SU-DHL-6 (cell line): ENCODE data around the gene LRP2.

Source experiments
- H2AFZ ChIP-seq: fragments of 200-600 bp; sonication (generic); 2 replicates; pipeline ENCODE4 v1.6.1; 2014; ENCODE audit warnings: low read depth, mild to moderate bottlenecking, moderate library complexity, mixed read lengths, antibody characterized with exemption, low read length; ENCODE audit not compliant: severe bottlenecking
- H3F3A ChIP-seq: fragments of 200-600 bp; shearing (Covaris generic); 2 replicates; pipeline ENCODE4 v1.6.0; 2016; ENCODE audit warnings: antibody characterized with exemption, mild to moderate bottlenecking; ENCODE audit not compliant: insufficient read depth
- H3K27ac ChIP-seq: fragments of 200-600 bp; sonication (generic); 2 replicates; pipeline ENCODE4 v1.5.1; 2016; ENCODE audit warnings: low read depth, mild to moderate bottlenecking, low read length, moderate library complexity, mixed read lengths
- H3K27me3 ChIP-seq: fragments of 200-600 bp; sonication (generic), shearing (Covaris generic); 2 replicates; pipeline ENCODE4 v1.6.0; 2014; ENCODE audit warnings: mild to moderate bottlenecking, low read length
- H3K36me3 ChIP-seq: fragments of 200-600 bp; sonication (generic); 2 replicates; pipeline ENCODE4 v1.6.1; 2014; ENCODE audit warnings: mild to moderate bottlenecking, low read length, mixed read lengths
- H3K4me2 ChIP-seq: fragments of 300-600, 200-600 bp; shearing (Covaris generic), sonication (generic); 2 replicates; pipeline ENCODE4 v1.6.0; 2014; ENCODE audit warnings: low read length, low read depth, mild to moderate bottlenecking; ENCODE audit not compliant: poor library complexity, severe bottlenecking
- H3K4me3 ChIP-seq: fragments of 200-600 bp; sonication (generic); 2 replicates; pipeline ENCODE4 v1.5.1; 2014; ENCODE audit warnings: antibody characterized with exemption, low read length, mild to moderate bottlenecking, mixed read lengths; ENCODE audit not compliant: insufficient read depth, poor library complexity, severe bottlenecking
- H3K79me2 ChIP-seq: fragments of 200-600 bp; sonication (generic); 2 replicates; pipeline ENCODE4 v1.6.1; 2014; ENCODE audit warnings: mild to moderate bottlenecking, low read length, moderate library complexity; ENCODE audit not compliant: insufficient read depth
- H3K9ac ChIP-seq: fragments of 200-600 bp; sonication (generic); 2 replicates; pipeline ENCODE4 v1.7.0; 2014; ENCODE audit warnings: mild to moderate bottlenecking, low read length
- H3K9me2 ChIP-seq: fragments of 200-600 bp; sonication (generic); replicated peaks from 2 replicates; pipeline ENCODE4 v1.6.1; 2014; ENCODE audit warnings: low read length; ENCODE audit not compliant: insufficient read depth
- H3K9me3 ChIP-seq: fragments of 200-600 bp; sonication (generic); 2 replicates; pipeline ENCODE4 v1.6.1; 2014; ENCODE audit warnings: low read length, mixed read lengths; ENCODE audit not compliant: insufficient read depth
- H4K20me1 ChIP-seq: fragments of 200-600 bp; sonication (generic); 2 replicates; pipeline ENCODE4 v1.6.1; 2014; ENCODE audit warnings: low read depth, mild to moderate bottlenecking, antibody characterized with exemption, low read length, moderate library complexity, mixed read lengths
- CTCF ChIP-seq: fragments of 200-600 bp; sonication (generic); IDR thresholded peaks from one replicate; pipeline ENCODE4 v1.5.1; 2017; ENCODE audit warnings: antibody characterized with exemption, mild to moderate bottlenecking, low read length, moderate library complexity; ENCODE audit not compliant: insufficient read depth, poor library complexity, severe bottlenecking
- EZH2phosphoT487 ChIP-seq: fragments of 200-600 bp; sonication (generic), shearing (Covaris generic); conservative IDR thresholded peaks from 2 replicates; pipeline ENCODE4 v1.6.1; 2018; ENCODE audit warnings: mild to moderate bottlenecking, antibody characterized with exemption, low read length, moderate library complexity, mixed read lengths

Gene LRP2

GRCh38 chr2:169091761-169092519 is 270.4 kb downstream of the LRP2 start:
- H3K27me3 ChIP-seq, result no peaks in the 10 kb centered on the region
- no peak overlapping the region for H3K9ac ChIP-seq
- H4K20me1 ChIP-seq, result no peaks in the 10 kb centered on the region
- no peaks in the 10 kb centered on the region for H3F3A ChIP-seq
- H3K79me2 ChIP-seq, result no peaks in the 10 kb centered on the region
- H2AFZ ChIP-seq, result no peak overlapping the region
- H3K27ac ChIP-seq, result no peak overlapping the region
- no peaks in the 10 kb centered on the region for H3K9me2 ChIP-seq
- TF ChIP-seq CTCF (no peak), EZH2phosphoT487 (no peak)
- H3K9me3 ChIP-seq, result no peaks in the 10 kb centered on the region
- H3K4me2 ChIP-seq, result no peak overlapping the region
- H3K4me3 ChIP-seq, result no peak overlapping the region
- H3K36me3 ChIP-seq, result no peaks in the 10 kb centered on the region

GRCh38 chr2:169091256-169091655 is 271.1 kb downstream of the LRP2 start:
- Histone ChIP-seq H3K9me3 (no peaks in the 10 kb centered on the region), H4K20me1 (no peaks in the 10 kb centered on the region), H3K27ac (no peak overlapping the region), H3K9me2 (no peaks in the 10 kb centered on the region), H3F3A (no peaks in the 10 kb centered on the region), H3K36me3 (no peaks in the 10 kb centered on the region), H3K27me3 (no peaks in the 10 kb centered on the region), H2AFZ (no peak overlapping the region), H3K4me2 (no peak overlapping the region), H3K9ac (no peak overlapping the region), H3K79me2 (no peaks in the 10 kb centered on the region), H3K4me3 (no peak overlapping the region)
- TF ChIP-seq CTCF (no peak), EZH2phosphoT487 (no peak)

- Histone ChIP-seq H2AFZ (no peak overlapping the region), H3K9me3 (no peaks in the 10 kb centered on the region), H3K27ac (no peak overlapping the region), H3K9ac (no peak overlapping the region), H3K79me2 (no peaks in the 10 kb centered on the region), H3K27me3 (no peaks in the 10 kb centered on the region), H4K20me1 (no peaks in the 10 kb centered on the region), H3K4me2 (no peak overlapping the region), H3F3A (no peaks in the 10 kb centered on the region), H3K36me3 (no peaks in the 10 kb centered on the region), H3K4me3 (no peak overlapping the region), H3K9me2 (no peaks in the 10 kb centered on the region)
- no peak for TF ChIP-seq CTCF
- TF ChIP-seq EZH2phosphoT487, result no peak
Measured at GRCh38 chr2:169090133-169090820, 272.1 kb downstream of the LRP2 start.
